Activated CD8-positive, alpha-beta memory T cell treated with anti-CD3 and anti-CD28 coated beads for 36 hours (primary cell): ENCODE measurements around the gene NTM. TPM values are rescaled to one million over a fixed set of nuclear protein-coding genes. Genes with fewer than 3 reads are reported as not detected.

Experiments
- CTCF ChIA-PET: fragments of 350-600 bp; sonication (Branson Sonifier 250); formaldehyde crosslinking; loops from one replicate; lab custom pipeline; 2021; ENCODE audit warnings: antibody characterized with exemption; lab: Charles Lee
- POLR2A ChIA-PET: fragments of 350-600 bp; sonication (Branson Sonifier 250); formaldehyde crosslinking; loops from one replicate; lab custom pipeline; 2021; ENCODE audit warnings: antibody characterized with exemption; lab: Charles Lee
- total RNA-seq, 2 experiments: library from RNA; stranded (reverse); gene quantifications; one replicate each; pipeline ENCODE4 v1.2.3, GENCODE V29; 2021

The NTM gene
- total RNA-seq, 2 experiments from 2014 or later, result not detected

DNA sequence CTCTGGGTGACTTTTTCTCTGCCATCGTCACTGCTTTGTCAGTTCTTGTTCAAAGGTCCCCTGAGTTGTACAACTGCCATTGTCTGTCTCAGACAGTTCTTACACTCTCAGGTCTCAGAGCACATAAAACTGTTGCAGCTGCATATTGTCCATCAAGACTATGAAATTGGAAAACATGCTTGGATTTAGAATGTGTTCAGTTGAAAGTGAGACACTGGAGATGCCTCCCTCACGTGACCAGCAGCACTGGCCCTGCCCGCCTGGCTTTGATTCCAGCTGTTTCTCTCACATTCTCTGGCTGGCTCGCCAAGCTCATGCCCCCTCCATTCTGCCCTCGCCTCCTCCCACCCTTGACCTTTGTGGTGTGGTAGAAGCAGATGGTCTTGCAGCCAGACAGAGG lies 244.2 kb downstream of the NTM start:
- ChIA-PET POLR2A (no interaction called here), CTCF (no interaction called here)

DNA sequence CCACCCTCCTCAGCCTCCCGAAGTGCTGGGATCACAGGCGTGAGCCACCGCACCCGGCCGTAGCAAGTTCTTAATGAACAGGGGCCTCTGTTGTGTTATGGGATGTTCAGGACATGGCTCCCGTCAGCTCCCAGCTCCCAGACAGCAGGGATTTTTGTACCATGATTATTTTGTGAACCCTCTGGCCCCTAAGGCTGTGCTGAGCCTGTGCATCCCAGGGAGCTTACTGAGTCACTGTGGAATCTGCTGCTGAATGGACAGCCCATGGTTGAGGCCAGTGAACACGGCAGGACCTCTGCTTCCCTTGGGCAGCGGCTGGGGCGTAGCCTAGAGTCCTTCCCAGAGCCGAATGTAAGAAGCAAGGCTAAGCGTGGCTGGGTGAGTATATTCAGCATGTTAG lies 245.2 kb downstream of the NTM start:
- ChIA-PET POLR2A (no interaction called here), CTCF (no interaction called here)

DNA sequence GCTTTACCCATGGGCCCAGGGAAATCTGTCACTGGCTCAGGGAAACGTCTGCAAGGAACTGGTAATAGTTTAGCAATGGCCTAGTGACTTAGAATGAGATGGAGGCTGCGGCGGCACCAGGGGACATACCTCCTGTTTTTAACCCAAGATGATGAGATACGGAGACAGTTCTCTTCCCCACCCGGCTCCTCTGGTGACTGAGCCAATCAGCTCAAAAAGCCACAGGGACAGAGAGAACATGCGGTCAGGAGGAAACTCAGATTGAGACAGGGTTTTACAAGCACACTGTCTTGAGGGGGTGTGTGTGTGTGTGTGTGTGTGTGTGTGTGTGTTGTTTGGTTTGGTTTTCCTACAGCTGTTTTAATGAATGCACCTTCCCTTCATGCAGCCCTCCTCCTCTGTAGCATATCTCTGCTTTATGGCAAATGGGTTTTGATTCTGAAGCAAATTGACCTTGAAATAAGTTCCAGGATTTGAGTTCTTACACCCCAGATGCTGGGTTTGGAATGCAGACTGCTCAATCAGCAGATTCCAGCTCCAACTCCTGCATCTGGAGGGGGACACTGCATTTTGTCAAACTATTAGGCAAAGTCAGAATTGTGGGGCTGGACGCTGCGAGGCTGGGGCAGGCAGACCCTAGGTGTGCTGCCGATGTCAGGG lies 246.2 kb downstream of the NTM start:
- CTCF ChIA-PET, result interaction anchor here (0.6 kb wide), 1 partner anchor 79 kb away, joined by 4 read pairs; no protein-coding TSS in a partner anchor
- POLR2A ChIA-PET, result no interaction called here

DNA sequence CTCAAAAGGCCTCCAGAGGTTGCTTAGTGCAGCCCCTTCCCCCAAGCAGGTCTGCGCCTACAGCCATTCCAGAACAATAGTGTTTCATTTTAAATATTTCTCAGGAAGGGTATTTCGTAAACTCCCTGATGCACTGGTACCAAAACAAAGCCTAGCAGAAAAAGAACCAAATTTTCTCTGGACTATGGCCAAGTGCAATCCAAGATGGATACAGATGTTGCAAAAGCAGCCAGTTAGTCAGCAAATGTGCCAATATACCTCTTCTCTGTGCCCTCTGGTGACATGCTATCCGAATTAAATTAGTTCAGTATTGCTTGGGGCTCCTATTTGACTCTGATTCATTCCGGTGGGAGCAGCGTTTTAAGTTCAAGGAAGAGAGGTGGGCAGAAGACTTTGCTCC lies 247.8 kb downstream of the NTM start:
- CTCF ChIA-PET, result no interaction called here

DNA sequence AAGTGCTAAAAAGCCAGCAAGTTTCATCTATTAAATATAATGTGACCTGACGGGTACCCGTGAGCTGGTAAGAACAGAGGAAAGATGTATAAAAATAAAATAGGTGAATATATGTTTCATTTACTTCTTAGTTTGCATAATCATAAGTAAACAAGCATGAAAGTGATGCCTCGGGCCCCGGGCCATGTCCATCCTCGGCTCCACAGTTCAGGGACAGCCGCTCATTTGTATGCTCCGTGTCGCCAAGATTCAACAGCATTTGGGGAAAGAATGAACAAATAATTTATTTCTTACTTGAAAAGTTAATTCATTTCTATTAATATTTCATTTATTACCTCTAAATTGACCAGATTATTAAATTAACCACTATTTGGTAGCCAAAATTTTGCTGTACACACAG lies 251.8 kb downstream of the NTM start:
- POLR2A ChIA-PET, result no interaction called here
- CTCF ChIA-PET, result interaction anchor here (0.7 kb wide), 1 partner anchor 23 kb away, joined by 3 read pairs; no protein-coding TSS in a partner anchor

More for the DNA sequence above, 247.8 kb downstream of the NTM start:
- POLR2A ChIA-PET, result no interaction called here

DNA sequence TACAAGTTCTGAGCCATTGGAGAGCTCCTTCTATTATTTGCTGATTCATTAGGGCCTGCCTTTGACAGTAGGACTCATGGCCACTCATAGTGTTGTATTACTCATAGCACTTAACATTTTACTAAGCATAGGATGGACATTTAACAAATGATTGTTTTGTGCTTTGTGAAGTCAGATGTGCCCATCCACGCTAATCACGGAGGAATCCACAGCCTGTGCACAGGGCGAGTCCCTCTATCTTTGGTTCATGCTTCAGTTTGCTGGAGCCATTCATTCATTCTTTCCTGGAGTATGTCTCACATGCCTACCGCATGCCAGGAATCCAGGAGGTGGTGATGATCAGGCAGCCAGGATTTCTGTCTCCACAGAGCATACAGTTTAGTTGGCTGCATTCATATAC lies 254.1 kb downstream of the NTM start:
- ChIA-PET CTCF (no interaction called here), POLR2A (no interaction called here)

DNA sequence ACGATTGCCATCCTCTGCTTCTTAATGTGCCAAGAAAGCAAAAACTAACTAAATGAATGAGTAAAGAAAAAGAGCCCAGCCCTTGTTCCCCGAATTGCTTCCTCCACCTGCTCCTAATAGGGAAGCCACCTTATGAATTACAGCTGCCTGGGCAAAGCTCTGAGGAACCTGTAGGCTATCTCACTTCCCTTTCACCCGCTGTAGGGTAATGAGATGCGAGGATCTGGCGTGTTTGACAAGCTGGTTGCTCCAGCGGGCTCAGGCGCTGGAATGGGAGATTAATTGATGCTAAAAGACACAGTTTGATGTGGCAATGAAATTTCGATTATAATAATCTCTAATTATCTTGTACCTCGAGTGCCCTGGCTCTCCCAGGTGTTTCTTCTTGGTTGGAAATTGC lies 256.4 kb downstream of the NTM start:
- CTCF ChIA-PET, result no interaction called here

DNA sequence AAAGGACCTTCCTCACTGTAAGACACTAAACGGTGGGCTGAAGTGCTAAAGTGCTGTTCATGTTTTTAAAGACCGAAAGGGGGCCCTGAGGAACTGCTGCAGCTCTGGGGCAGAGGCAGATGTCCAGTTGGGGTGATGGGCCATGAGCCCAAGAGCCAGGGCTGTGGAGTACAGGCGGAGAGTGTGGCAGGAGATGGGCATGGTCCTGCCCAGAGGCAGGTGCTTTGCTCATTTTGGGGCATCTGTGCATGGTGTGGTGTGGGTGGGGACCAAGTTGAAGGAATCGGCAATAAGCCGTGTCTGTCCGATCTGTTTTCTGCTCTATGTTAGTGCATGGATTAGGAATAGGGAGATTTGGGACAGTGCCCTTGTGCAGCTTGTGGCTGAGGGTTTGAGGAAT lies 258.3 kb downstream of the NTM start:
- CTCF ChIA-PET, result no interaction called here
- POLR2A ChIA-PET, result no interaction called here

More for the DNA sequence above, 256.4 kb downstream of the NTM start:
- POLR2A ChIA-PET, result no interaction called here

DNA sequence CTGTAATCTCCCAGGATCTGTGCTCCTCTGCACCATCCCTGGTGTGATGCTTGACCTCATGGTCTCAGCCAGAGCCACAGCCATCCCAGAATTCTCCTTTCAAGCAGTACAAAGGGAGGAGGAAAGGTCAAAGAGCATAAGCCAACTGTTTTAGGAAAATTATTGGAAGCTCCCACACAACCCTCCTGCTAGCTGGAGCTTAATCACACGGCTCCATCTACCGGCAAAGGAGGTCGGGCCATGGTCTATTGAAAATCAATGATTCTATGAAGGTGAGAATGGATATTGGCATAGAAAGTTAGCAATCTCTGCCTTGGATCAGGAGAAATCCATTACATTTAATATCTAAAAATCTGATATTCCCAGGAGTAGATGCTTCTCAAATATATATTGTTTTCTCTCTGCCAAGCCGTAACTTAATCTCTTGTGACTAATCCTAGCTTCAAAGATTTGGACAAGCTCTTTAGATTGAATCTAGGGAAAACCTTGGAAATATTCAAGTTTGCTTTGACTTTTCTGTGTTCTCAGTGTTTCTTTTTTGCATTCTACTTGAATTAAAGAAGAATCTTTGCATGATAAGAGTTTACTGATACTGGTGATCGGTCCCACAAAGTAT lies 259.6 kb downstream of the NTM start:
- POLR2A ChIA-PET, result no interaction called here
- CTCF ChIA-PET, result no interaction called here

DNA sequence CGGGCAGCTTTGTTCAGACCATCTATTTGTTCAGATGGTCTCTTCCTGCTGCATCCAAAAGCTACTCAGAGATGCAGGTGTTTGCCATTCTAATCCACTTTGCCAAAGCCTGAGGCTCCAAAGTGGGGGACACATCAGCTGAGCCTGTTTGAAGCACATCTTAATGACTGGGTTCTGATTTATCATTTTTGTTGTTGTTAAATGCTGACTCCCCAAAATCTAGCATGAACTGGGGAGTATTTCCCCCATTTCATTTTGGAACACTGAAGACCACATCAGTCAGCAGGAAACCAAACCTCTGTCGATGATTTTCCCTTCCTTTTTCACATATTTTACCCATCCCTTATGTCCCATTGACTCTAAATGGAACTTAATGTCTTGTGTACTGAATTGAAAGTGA lies 262.6 kb downstream of the NTM start:
- POLR2A ChIA-PET, result no interaction called here
- CTCF ChIA-PET, result no interaction called here

DNA sequence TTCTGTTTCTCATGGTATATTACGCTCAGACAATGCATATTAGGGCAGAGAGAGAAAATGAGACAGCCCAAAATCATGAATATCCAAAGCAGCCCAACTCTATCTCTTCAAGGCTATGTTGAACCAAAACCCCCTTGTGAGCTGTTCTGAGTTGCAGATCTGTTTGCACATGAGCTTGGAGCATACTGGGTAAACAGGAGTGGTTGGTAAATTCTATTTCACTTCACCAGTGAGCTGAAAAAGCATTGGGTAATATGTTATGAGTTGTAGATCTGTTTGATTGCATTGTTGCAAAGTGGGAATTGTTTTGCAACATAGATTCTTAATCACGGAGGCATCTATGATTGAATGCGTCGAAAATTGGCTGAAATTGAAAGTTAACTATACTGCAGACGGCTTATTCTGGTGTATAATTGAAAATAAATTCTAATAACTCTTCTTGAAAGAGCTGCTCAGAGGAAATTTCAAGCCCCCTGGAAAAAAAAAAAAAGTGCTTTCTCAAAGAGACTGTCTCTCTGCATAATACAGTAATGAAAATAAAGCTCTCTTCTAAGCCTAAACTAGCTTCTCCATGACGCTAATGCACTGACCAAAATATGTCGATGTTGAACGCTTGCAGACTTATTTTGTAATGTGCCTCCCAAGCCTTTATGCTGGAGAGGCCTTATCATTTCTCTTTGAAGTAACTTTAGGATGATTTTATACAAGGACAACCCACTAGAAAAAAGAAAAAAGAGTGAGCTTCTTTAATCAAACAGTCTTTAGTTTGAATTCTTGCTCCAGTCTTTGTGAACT lies 263.7 kb downstream of the NTM start:
- ChIA-PET CTCF (no interaction called here), POLR2A (no interaction called here)

DNA sequence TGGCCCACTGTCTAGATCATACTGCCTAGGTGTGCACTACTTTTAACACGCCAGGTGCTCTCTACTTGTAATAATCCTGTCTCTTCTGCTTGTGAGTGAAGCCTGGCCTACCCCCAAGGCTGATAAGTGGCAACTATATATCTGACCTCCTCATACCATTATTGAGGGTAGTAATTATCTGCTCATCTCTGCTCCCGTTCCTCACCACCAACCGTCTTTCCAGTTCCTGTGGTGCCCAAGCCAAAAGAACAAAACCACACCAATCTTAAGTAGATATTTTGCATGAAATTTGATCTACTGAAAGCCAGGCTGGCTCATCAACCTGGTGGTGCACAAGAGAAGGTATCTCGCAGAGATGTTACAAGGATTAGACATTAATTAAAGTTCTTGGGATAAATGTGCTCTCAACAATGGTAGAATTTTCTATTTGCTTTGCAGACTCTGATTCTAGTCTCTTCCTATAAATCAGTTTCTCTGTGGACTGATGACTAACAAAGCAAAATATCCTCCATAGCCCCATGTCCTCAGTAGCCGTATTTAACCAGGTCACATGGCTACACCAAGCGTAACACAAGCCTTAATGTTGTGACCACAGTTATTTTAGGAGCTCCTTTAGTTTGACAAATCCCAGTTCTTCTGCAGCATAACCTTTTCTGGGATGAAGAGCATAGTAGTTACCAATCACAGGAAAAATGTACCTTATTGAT lies 267.2 kb downstream of the NTM start:
- ChIA-PET POLR2A (no interaction called here), CTCF (no interaction called here)

DNA sequence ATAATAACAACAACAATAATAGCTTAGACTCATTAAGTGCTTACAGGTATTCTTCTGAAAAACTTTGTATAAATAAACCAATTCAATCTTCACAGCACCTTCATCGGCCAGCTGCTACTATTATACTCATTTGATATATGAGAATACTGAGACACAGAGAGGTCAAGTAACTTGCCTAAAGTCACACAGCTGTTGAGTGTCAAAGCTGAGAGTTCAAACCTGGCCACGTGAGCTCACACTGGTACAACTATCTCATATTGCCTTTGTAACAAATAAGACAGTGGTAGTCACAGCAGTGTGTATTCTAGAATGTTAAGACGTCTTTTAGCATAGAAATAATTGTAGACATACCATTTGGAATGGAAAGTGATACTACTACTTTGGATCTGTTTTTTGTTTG lies 268.5 kb downstream of the NTM start:
- POLR2A ChIA-PET, result no interaction called here
- CTCF ChIA-PET, result no interaction called here

DNA sequence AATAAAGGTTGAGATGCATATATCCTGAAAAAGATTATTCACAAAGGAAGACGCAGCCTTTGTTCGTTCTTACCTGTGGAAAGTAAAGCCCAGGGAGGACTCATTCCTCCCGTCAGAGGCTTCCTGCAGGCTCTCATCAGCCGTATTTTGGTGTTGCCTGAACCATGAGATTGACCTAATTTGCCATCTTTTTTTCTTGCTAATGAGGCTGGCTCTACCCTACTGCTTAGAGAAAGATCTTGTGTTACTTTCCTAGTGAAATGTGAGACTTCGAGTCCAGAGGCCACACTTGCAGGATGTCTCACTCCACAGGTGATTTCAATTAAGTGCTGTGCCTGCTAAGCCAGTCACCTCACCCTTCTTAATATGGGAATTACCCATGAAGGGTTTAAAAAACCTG lies 269.9 kb downstream of the NTM start:
- POLR2A ChIA-PET, result no interaction called here
- CTCF ChIA-PET, result no interaction called here

DNA sequence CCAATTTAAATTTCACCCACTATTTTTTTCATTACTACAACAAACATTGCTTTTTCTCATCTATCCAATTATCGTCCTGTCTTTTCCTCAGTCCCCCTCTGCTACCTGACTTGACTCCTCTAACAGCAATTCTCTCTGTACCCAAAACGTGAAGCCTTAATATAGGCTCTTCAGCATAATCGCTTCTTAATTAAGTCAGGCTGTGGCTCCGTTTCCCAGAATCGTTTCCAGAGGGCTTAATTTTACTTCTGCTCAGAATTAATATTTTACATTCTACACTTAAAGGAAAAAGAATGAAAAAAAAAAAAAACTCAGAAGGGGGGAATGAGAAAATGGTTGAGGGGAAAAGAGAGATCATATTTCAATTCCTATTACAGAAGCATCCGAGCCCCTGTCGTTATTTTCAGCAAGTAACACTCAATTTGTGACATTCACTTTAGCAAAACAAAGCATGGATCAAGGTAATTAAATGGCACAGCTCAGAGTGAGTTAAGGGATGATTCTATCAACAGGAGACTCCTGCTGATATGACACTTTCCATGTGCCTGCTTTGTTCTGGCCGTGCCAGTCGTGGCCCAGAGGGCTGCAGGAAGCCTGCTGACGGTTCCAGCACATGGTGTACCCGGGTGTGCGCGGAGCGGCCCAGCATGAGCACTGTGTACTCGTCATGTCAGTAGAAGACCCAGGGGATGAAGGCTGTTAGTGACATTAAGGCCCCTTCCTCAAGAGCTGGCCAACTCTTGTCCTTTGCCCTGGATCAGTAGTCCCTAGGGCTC lies 272.5 kb downstream of the NTM start:
- ChIA-PET POLR2A (no interaction called here), CTCF (no interaction called here)

DNA sequence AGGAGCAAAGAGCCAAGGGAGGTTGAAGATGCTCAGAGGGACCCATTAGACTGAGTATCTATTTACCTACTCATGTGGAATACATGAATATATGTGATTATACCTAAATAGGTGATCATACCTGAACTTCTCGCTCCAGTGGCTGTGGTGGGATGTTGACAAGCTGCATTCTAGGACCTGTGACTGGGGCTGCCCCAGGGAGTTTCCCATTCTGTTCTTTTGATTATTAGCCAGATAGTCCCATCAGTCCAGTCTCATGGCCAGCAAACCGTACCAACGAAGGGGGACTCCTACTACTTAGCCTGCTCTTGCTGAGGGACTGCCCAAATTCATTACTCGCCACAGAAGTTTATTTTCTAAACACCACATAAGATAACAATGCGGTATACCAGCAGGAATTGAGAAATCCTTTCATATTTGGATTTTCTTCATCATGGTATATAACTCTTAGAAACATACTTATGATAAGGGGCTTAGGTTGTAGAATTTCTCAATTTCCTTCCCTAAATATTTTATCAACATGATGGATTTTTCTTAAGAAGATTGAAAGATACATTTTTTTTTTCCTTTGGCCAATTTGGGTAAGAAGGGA lies 273.9 kb downstream of the NTM start:
- CTCF ChIA-PET, result no interaction called here
- POLR2A ChIA-PET, result no interaction called here

DNA sequence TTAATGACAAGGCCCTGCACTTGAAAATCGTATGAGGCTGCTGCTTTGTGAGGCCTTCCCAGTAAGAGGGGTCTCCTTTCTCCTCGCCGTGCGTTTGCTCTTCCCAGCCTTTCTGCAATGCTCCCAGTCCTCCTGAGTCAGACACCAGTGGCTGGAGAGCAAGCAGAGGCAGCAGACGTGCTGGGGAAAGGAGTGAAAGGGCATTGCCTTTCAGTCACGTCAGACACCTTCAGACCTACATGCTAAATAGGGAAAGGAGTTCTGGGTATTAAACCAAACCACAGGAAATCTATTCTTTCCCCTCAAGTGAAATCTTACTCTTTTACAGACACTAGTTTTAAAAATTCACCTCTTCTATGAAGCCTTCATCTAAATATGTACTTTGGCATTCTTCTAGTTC lies 274.8 kb downstream of the NTM start:
- CTCF ChIA-PET, result no interaction called here
- POLR2A ChIA-PET, result no interaction called here

DNA sequence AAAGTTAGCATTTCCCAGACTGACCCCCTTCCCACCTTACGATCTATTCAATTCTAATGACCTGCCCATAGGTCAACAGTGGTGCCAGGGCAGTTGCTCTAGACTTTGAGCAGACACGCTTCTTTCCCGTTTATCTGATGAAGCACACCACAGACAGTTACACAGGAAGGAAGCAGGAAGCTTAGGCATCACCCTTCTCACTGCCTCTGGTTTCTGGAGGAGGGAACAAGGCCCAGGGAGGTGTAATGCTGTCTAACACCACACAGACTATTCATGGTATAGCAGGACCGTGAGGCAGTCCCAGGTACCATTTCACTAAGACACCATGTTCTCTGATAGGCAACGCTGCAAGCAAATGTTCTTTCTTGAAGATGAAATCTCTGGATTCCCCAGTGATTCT lies 279.4 kb downstream of the NTM start:
- POLR2A ChIA-PET, result no interaction called here
- CTCF ChIA-PET, result no interaction called here

DNA sequence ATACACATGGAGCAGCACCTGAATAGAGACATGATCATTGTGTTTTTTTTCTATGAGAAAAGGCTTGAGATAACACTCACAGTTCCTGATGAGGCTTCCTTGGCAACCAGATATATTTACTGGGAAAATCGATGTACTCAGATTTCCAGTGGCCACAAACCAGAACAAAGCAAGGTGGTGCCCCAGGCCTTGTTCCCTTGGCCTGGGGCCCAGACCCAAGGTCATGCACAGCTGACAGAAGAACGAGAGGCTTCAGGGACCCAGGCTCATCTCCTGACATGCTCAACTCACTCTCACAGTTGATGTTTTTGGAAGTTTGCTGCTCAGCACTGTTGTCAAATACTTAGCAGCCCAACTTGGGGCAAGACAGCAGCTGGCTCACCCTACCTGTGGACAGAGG lies 281.8 kb downstream of the NTM start:
- ChIA-PET POLR2A (no interaction called here), CTCF (no interaction called here)
